HG03565 (cell line): ENCODE results near the gene ABRACL.
"Not testable (repeated sequence)": the region's sequence is repeated elsewhere in the genome, so short reads cannot be mapped to it uniquely, and the experiment has no call there.

Experiments used
- ATAC-seq: cut with Tn5 transposase; IDR thresholded peaks from one replicate; pipeline ENCODE4 v1.9.1; 2021; ENCODE audit warnings: mild to moderate bottlenecking, moderate library complexity; ENCODE audit not compliant: unreplicated experiment

Gene ABRACL

GRCh38 chr6:139028658-139029469 lies at the start of gene ABRACL:
ABRACL (plus strand) TSS chr6:139028745; CDS start chr6:139034161, 5,416 bp downstream.
- ATAC-seq = peak; percentile 36

- no peak for ATAC-seq
Observed at GRCh38 chr6:138979365-138979764, 49.2 kb upstream of the ABRACL start.

- peak; percentile 57 for ATAC-seq
Observed at GRCh38 chr6:138979813-138980668, 48.5 kb upstream of the ABRACL start.

- ATAC-seq = no peak
Observed at GRCh38 chr6:138981416-138981815, 47.1 kb upstream of the ABRACL start.

- ATAC-seq = no peak
Observed at GRCh38 chr6:138986578-138986977, 42.0 kb upstream of the ABRACL start.

- ATAC-seq = no peak
Observed at GRCh38 chr6:138987080-138987642, 41.4 kb upstream of the ABRACL start.

- ATAC-seq = peak; percentile 79
Observed at GRCh38 chr6:138987643-138988468, 40.7 kb upstream of the ABRACL start, which contains the start of gene REPS1. REPS1 (minus strand) TSS chr6:138988253; CDS start chr6:138987682, 571 bp downstream.

GRCh38 chr6:138988469-138988834 lies 40.1 kb upstream of the ABRACL start:
- peak; percentile 6 for ATAC-seq

- no peak for ATAC-seq
Observed at GRCh38 chr6:138989098-138989983, 39.2 kb upstream of the ABRACL start.

- no peak for ATAC-seq
Observed at GRCh38 chr6:138991206-138991605, 37.3 kb upstream of the ABRACL start.

GRCh38 chr6:138992965-138993364 lies 35.6 kb upstream of the ABRACL start:
- not testable (repeated sequence) for ATAC-seq

- not testable (repeated sequence) for ATAC-seq
Observed at GRCh38 chr6:138993410-138993809, 35.1 kb upstream of the ABRACL start.

GRCh38 chr6:138996524-138996923 lies 32.0 kb upstream of the ABRACL start:
- no peak for ATAC-seq

GRCh38 chr6:138997136-138997535 lies 31.4 kb upstream of the ABRACL start:
- ATAC-seq = no peak

GRCh38 chr6:138999949-139000725 lies 28.4 kb upstream of the ABRACL start:
- no peak for ATAC-seq

GRCh38 chr6:139003751-139004150 lies 24.8 kb upstream of the ABRACL start:
- no peak for ATAC-seq

- no peak for ATAC-seq
Observed at GRCh38 chr6:139006477-139006876, 22.1 kb upstream of the ABRACL start.

- no peak for ATAC-seq
Observed at GRCh38 chr6:139007428-139007827, 21.1 kb upstream of the ABRACL start.

GRCh38 chr6:139008117-139008516 lies 20.4 kb upstream of the ABRACL start:
- no peak for ATAC-seq
